HepG2 (cell line): ENCODE results near the gene RAB27B. TPM values are rescaled to one million over a fixed set of nuclear protein-coding genes. Genes with fewer than 3 reads are reported as not detected.

Experiments used
- ATAC-seq: fragments of 200-7000 bp; cut with Tn5 transposase; 3 replicates; pipeline ENCODE4 v1.9.1; 2020; ENCODE audit warnings: mild to moderate bottlenecking, moderate library complexity
- Bru-seq: library from RNA; stranded (reverse); fragments of 400-500 nt; gene quantifications from one replicate; lab custom pipeline; 2021; lab: Mats Ljungman, UMichigan
- BruChase-seq, 2 experiments: library from RNA; stranded (reverse); fragments of 400-500 nt; gene quantifications; one replicate each; lab custom pipeline; 2021; lab: Mats Ljungman, UMichigan
- BruUV-seq: library from RNA; stranded (reverse); fragments of 400-500 nt; replicated peaks from 2 replicates; lab custom pipeline; 2021; lab: Mats Ljungman, UMichigan
- CTCF ChIA-PET: fragments of 300-600 bp; formaldehyde crosslinking; extraction: SDS; loops from one replicate; lab custom pipeline; 2021; ENCODE audit warnings: low total read pairs, inconsistent platforms, low intra/inter-chr PET ratio; lab: Yijun Ruan, JAX
- POLR2A ChIA-PET: fragments of 350-600 bp; sonication (Branson Sonifier 250); formaldehyde crosslinking; loops from one replicate; lab custom pipeline; 2020; ENCODE audit warnings: antibody characterized with exemption, inconsistent platforms; lab: Yijun Ruan, JAX
- DNase-seq: peaks from one replicate; pipeline ENCODE4 v3.0.0-alpha.2; 2015; ENCODE audit warnings: low spot score
- FAIRE-seq: peaks from 3 replicates; lab custom pipeline; 2011; peaks lifted over from hg19 to GRCh38; lab: Jason Lieb, UNC
- H2AFZ ChIP-seq: one replicate; pipeline ENCODE4 v1.6.1; 2011; ENCODE audit warnings: low read length, inconsistent platforms
- H3K27ac ChIP-seq: fragments of 300-600 bp; 3 replicates; pipeline ENCODE4 v1.8.0; 2011; ENCODE audit warnings: mixed run types, mild to moderate bottlenecking, mixed read lengths, low read length, inconsistent platforms; ENCODE audit not compliant: insufficient read depth; ENCODE audit errors: extremely low read length
- H3K27me3 ChIP-seq, 2 experiments: fragments of 200-600 bp in 1 of 2; 2 replicates in 1 of 2; 3 replicates in 1 of 2; pipeline versions ENCODE4 v1.6.0 to v1.8.0; 2011; ENCODE audit warnings: low read length in 2 of 2, mild to moderate bottlenecking in 2 of 2, moderate library complexity in 2 of 2, inconsistent platforms in 1 of 2; ENCODE audit not compliant: insufficient read depth in 2 of 2, control insufficient read depth in 1 of 2
- H3K36me3 ChIP-seq, 2 experiments: fragments of 200-600 bp in 1 of 2; replicated peaks in 1 of 2; 2 replicates in 1 of 2; 3 replicates in 1 of 2; pipeline versions ENCODE4 v1.5.1 to v1.8.0; 2011; ENCODE audit warnings: low read length in 2 of 2, inconsistent platforms in 1 of 2; ENCODE audit not compliant: insufficient read depth in 2 of 2, control insufficient read depth in 1 of 2
- H3K4me1 ChIP-seq: 2 replicates; pipeline ENCODE4 v1.5.1; 2012; ENCODE audit warnings: low read length, inconsistent platforms; ENCODE audit not compliant: insufficient read depth
- H3K4me2 ChIP-seq: 2 replicates; pipeline ENCODE4 v1.6.0; 2011; ENCODE audit warnings: low read depth, low read length, inconsistent platforms
- H3K4me3 ChIP-seq, 3 experiments: fragments of 200-600 bp in 1 of 3; sonication (generic), shearing (Covaris generic) in 1 of 3; replicated peaks in 1 of 3; 2 replicates each; pipeline ENCODE4 v1.5.1; 2011 to 2016; ENCODE audit warnings: low read length in 3 of 3, inconsistent platforms in 2 of 3, low read depth in 2 of 3, mild to moderate bottlenecking in 2 of 3, control low read depth in 1 of 3, mixed read lengths in 1 of 3; ENCODE audit not compliant: insufficient read depth in 1 of 3
- H3K79me2 ChIP-seq: one replicate; pipeline ENCODE4 v1.6.1; 2011; ENCODE audit warnings: low read length, inconsistent platforms; ENCODE audit not compliant: insufficient read depth
- H3K9ac ChIP-seq: 2 replicates; pipeline ENCODE4 v1.6.0; 2011; ENCODE audit warnings: mild to moderate bottlenecking, low read depth, low read length, inconsistent platforms; ENCODE audit not compliant: insufficient read depth
- H3K9me3 ChIP-seq: 2 replicates; pipeline ENCODE4 v1.5.1; 2012; ENCODE audit warnings: mild to moderate bottlenecking, low read length
- H4K20me1 ChIP-seq: 2 replicates; pipeline ENCODE4 v1.6.0; 2011; ENCODE audit warnings: inconsistent platforms, mild to moderate bottlenecking, low read length, moderate library complexity; ENCODE audit not compliant: insufficient read depth
- GABPB1 ChIP-seq: IDR thresholded peaks from 2 replicates; pipeline ENCODE4 v1.6.1; 2016; ENCODE audit warnings: mild to moderate bottlenecking, missing genetic modification reagents, moderate library complexity, missing compliant biosample characterization
- HNRNPK ChIP-seq: fragments of 200-400 bp; formaldehyde crosslinking; IDR thresholded peaks from 2 replicates; pipeline ENCODE4 v1.6.1; 2018; ENCODE audit warnings: low read length, low read depth, moderate library complexity, mild to moderate bottlenecking; ENCODE audit not compliant: poor library complexity, severe bottlenecking
- HNRNPL ChIP-seq: fragments of 200-400 bp; formaldehyde crosslinking; IDR thresholded peaks from 2 replicates; pipeline ENCODE4 v1.6.1; 2017; ENCODE audit warnings: mild to moderate bottlenecking, low read depth, low read length
- KDM4B ChIP-seq: sonication (generic); formaldehyde crosslinking; IDR thresholded peaks from 2 replicates; pipeline ENCODE4 v1.4.0; 2020; ENCODE audit warnings: missing genetic modification reagents
- MED8 ChIP-seq: sonication (generic); formaldehyde crosslinking; IDR thresholded peaks from 2 replicates; pipeline ENCODE4 v1.8.1; 2023; ENCODE audit warnings: mild to moderate bottlenecking, missing genetic modification reagents; ENCODE audit not compliant: insufficient replicate concordance
- MLXIP ChIP-seq: sonication (generic); formaldehyde crosslinking; IDR thresholded peaks from 2 replicates; pipeline ENCODE4 v1.9.0; 2021; ENCODE audit warnings: missing genetic modification reagents, borderline replicate concordance
- POGZ ChIP-seq: sonication (generic); formaldehyde crosslinking; IDR thresholded peaks from 2 replicates; pipeline ENCODE4 v1.4.0; 2020; ENCODE audit warnings: mild to moderate bottlenecking, missing genetic modification reagents
- ZFAT ChIP-seq: sonication (generic); formaldehyde crosslinking; conservative IDR thresholded peaks from 2 replicates; pipeline ENCODE4 v1.8.1; 2023; ENCODE audit warnings: missing genetic modification reagents, inconsistent platforms
- ZFP1 ChIP-seq: IDR thresholded peaks from 2 replicates; pipeline ENCODE4 v1.6.1; 2016
- ZNF562 ChIP-seq: sonication (generic); formaldehyde crosslinking; IDR thresholded peaks from 2 replicates; pipeline ENCODE4 v1.8.0; 2022; ENCODE audit warnings: missing genetic modification reagents, borderline replicate concordance
- ZNF572 ChIP-seq: sonication (generic); formaldehyde crosslinking; IDR thresholded peaks from 2 replicates; pipeline ENCODE4 v1.5.1; 2020; ENCODE audit warnings: mild to moderate bottlenecking, missing genetic modification reagents
- ZNF672 ChIP-seq: sonication (generic); formaldehyde crosslinking; IDR thresholded peaks from 2 replicates; pipeline ENCODE4 v1.8.1; 2022; ENCODE audit warnings: missing genetic modification reagents
- ZNF768 ChIP-seq: sonication (generic); formaldehyde crosslinking; IDR thresholded peaks from 2 replicates; pipeline ENCODE4 v1.4.0; 2020; ENCODE audit warnings: missing genetic modification reagents
- WGBS: methylation state at CpG from one replicate; pipeline ENCODE4 v1.1.6; 2017; ENCODE audit warnings: low lambda C conversion rate; 5-methylcytosine and 5-hydroxymethylcytosine counted together
- in situ Hi-C: cut with HindIII; loops from 2 replicates; pipeline ENCODE4 v1.10.0; 2017; ENCODE audit warnings: low pct_unique_long_range_greater_than_20kb; ENCODE audit not compliant: extremely low pct_ligation_motif_present
- intact Hi-C: fragments of 100-400 bp; cut with micrococcal nuclease; formaldehyde crosslinking; loops from one replicate; pipeline ENCODE4 v1.10.0; 2022; ENCODE audit not compliant: unreplicated experiment
- long read RNA-seq, 2 experiments: library from RNA in 1 of 2; library from polyadenylated mRNA in 1 of 2; stranded (forward) in 1 of 2; unstranded in 1 of 2; transcript quantifications; one replicate each; pipeline ENCODE4 v2.0.0, GENCODE V29; 2019 to 2022
- polyA minus RNA-seq, 3 experiments: library from RNA; depleted of rRNA, polyadenylated mRNA; stranded (reverse); fragments of >200 nt; gene quantifications; 2 replicates each; pipeline ENCODE4 v1.2.3, GENCODE V29; 2011; ENCODE audit warnings: low replicate concordance in 1 of 3
- polyA plus RNA-seq, 8 experiments: library from polyadenylated mRNA; depleted of rRNA in 3 of 8; stranded (reverse) in 7 of 8; unstranded in 1 of 8; fragments of >200 nt; fragmentation: Illumina TruSeq in 4 of 8; extraction: Trizol in 4 of 8; gene quantifications; 2 replicates each; pipeline versions ENCODE4 v1.2.1 to v1.2.3, GENCODE V29; 2011 to 2016; ENCODE audit warnings: low read depth in 4 of 8, missing spikeins in 1 of 8, mixed read lengths in 1 of 8; ENCODE audit not compliant: insufficient read depth in 1 of 8
- total RNA-seq, 5 experiments: library from RNA; depleted of rRNA; stranded (reverse); fragments of >200 nt; fragmentation: Illumina TruSeq; extraction: Trizol; gene quantifications; 2 replicates each; pipeline ENCODE4 v1.2.3, GENCODE V29; 2016; ENCODE audit warnings: low read depth in 1 of 5
- TF ChIP-seq, protein P1 (sequence below): sonication (generic); formaldehyde crosslinking; IDR thresholded peaks from 2 replicates; pipeline ENCODE4 v1.4.0; 2020; ENCODE audit warnings: mild to moderate bottlenecking, missing genetic modification reagents

The RAB27B gene
- total RNA-seq (2016; rRNA removed; fragmentation: Illumina TruSeq; extraction: Trizol), result not detected in 2 replicates
- total RNA-seq (2016; cell fraction: cytosol; rRNA removed; fragmentation: Illumina TruSeq; extraction: Trizol; ENCODE audit: low read depth), result not detected in 2 replicates
- total RNA-seq (2016; cell fraction: insoluble cytoplasmic fraction; rRNA removed; fragmentation: Illumina TruSeq; extraction: Trizol), result not detected in 2 replicates
- total RNA-seq (2016; cell fraction: membrane; rRNA removed; fragmentation: Illumina TruSeq; extraction: Trizol), result not detected in 2 replicates
- not detected in 2 replicates for total RNA-seq (2016; cell fraction: nucleus; rRNA removed; fragmentation: Illumina TruSeq; extraction: Trizol)
- polyA plus RNA-seq (2011; rRNA removed), result not detected in 2 replicates
- polyA plus RNA-seq (2011; cell fraction: cytosol; rRNA removed), result not detected in 2 replicates
- polyA plus RNA-seq (2011; cell fraction: nucleus; rRNA removed), result not detected in 2 replicates
- polyA plus RNA-seq (2012), result not detected in 2 replicates
- polyA plus RNA-seq (2016; cell fraction: cytosol; fragmentation: Illumina TruSeq; extraction: Trizol; ENCODE audit: low read depth), result not detected in 2 replicates
- not detected in 2 replicates for polyA plus RNA-seq (2016; cell fraction: insoluble cytoplasmic fraction; fragmentation: Illumina TruSeq; extraction: Trizol; ENCODE audit: low read depth)
- polyA plus RNA-seq (2016; cell fraction: membrane; fragmentation: Illumina TruSeq; extraction: Trizol; ENCODE audit: low read depth), result not detected in 2 replicates
- polyA plus RNA-seq (2016; cell fraction: nucleus; fragmentation: Illumina TruSeq; extraction: Trizol; ENCODE audit: insufficient read depth, low read depth), result not detected in 2 replicates
- polyA minus RNA-seq (2011; rRNA and poly(A)+ RNA removed; ENCODE audit: low replicate concordance), result 11.1 TPM in 1 of 2 replicates, not detected in the other
- polyA minus RNA-seq (2011; cell fraction: cytosol; rRNA and poly(A)+ RNA removed), result not detected in 2 replicates
- not detected in 2 replicates for polyA minus RNA-seq (2011; cell fraction: nucleus; rRNA and poly(A)+ RNA removed)
- Bru-seq, nascent RNA, result percentile 9 among the genes with signal in this experiment
- BruChase-seq, experiment 1, labeled RNA remaining after a 6-hour chase, result percentile 12 among the genes with signal in this experiment
- BruChase-seq, experiment 2, labeled RNA remaining after a 2-hour chase, result percentile 6 among the genes with signal in this experiment
- long read RNA-seq, experiment 1, result 0 reads
- long read RNA-seq, experiment 2, result 0 reads

DNA sequence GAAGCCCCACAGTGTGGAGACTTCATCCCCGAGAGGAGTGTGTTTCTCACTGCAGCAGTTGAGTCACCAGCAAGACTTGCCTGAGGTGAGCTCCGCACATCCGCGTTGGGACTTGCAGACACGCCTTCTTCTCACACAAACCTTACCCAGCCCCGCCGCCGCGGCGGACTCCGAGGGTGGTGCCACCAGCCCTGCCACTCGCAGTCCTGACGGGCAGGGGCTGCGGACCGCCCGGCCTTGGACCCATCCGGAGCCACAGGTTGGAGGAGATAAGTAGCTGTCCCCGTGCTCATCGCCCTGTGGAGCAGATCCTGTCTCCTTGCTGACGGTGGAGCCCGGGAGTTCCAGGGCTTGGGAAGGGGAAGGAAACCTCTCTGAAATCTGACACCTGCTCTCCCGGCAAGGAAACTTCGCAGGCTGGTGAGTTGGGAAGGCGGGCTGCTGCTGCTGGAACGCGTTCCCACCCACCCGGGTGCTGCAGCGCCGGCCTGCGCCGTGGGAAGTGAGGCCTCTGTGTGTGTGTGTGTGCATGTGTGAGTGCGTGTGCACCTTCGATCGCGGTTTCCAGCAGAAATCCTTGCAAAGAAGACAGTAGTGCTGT lies at the start of gene RAB27B:
TSS of gene RAB27B (plus strand) at position 197 of the 601 bp plus-strand sequence. CDS start 49,109 bp downstream, outside the sequence.
- no TSS peak for BruUV-seq
- DNase-seq, result peak; percentile 25
- TF ChIP-seq HNRNPK (no peak), ZNF572 (CRISPR knock-in tag) (no peak), ZFAT (no peak), ZFP1 (CRISPR knock-in tag) (no peak), GABPB1 (peak; percentile 48; the same call in 1 of the 2 replicates), KDM4B (CRISPR knock-in tag) (no peak), MLXIP (CRISPR knock-in tag) (no peak), POGZ (CRISPR knock-in tag) (peak; percentile 38; the same call in 1 of the 2 replicates), MED8 (CRISPR knock-in tag) (no peak), ZNF672 (CRISPR knock-in tag) (no peak), ZNF768 (CRISPR knock-in tag) (0 out of 2 replicates have a peak, but pooled peaks have one; percentile 25), ZNF562 (CRISPR knock-in tag) (no peak), HNRNPL (0 out of 2 replicates have a peak, but pooled peaks have one; percentile 25)
- TF ChIP-seq, protein P1, sequence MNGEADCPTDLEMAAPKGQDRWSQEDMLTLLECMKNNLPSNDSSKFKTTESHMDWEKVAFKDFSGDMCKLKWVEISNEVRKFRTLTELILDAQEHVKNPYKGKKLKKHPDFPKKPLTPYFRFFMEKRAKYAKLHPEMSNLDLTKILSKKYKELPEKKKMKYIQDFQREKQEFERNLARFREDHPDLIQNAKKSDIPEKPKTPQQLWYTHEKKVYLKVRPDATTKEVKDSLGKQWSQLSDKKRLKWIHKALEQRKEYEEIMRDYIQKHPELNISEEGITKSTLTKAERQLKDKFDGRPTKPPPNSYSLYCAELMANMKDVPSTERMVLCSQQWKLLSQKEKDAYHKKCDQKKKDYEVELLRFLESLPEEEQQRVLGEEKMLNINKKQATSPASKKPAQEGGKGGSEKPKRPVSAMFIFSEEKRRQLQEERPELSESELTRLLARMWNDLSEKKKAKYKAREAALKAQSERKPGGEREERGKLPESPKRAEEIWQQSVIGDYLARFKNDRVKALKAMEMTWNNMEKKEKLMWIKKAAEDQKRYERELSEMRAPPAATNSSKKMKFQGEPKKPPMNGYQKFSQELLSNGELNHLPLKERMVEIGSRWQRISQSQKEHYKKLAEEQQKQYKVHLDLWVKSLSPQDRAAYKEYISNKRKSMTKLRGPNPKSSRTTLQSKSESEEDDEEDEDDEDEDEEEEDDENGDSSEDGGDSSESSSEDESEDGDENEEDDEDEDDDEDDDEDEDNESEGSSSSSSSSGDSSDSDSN (CRISPR knock-in tag), result peak; percentile 53; the same call in 1 of the 2 replicates

More for the DNA sequence above, at the start of gene RAB27B:
- Histone ChIP-seq H3K36me3 (no peaks in the 10 kb centered on the region), H3K4me2 (peak within 1 kb of the TSS; percentile 86), H3K9ac (no peak within 1 kb of the TSS), H4K20me1 (no peaks in the 10 kb centered on the region), H3K9me3 (peaks cover 7% of the 10 kb centered on the region), H3K79me2 (no peaks in the 10 kb centered on the region), H3K27ac (no peak within 1 kb of the TSS), H2AFZ (no peak within 1 kb of the TSS), H3K4me1 (peaks cover 13% of the 10 kb centered on the region), H3K27me3 (peaks cover 0 to 7% of the 10 kb centered on the region in 2 experiments; a peak in 3 of 5 replicates), H3K4me3 (peak within 1 kb of the TSS; percentile 38 to 64 (median 42); a peak in 5 of 6 replicates)
- ATAC-seq (peak; percentile 96), FAIRE-seq (no peak)
- POLR2A ChIA-PET, result no interaction called here
- intact Hi-C loops, result loop anchor here (5.0 kb wide), 2 partner anchors 141 to 154 kb away; no protein-coding TSS in a partner anchor
- CTCF ChIA-PET, result no interaction called here
- in situ Hi-C loops, result no loop called here
- 2% methylated on average over 6 of the region's 35 CpGs for WGBS
